Ovary (tissue), 9 donors: ENCODE measurements around the gene UBE2E1. TPM values are rescaled to one million over a fixed set of nuclear protein-coding genes. Genes with fewer than 3 reads are reported as not detected.

ENCODE experiments used
- DNase-seq, 5 donors: peaks; one replicate each; pipeline ENCODE4 v3.0.0-alpha.2; 2019 to 2020
- H3K27ac ChIP-seq, 2 donors: fragments of 200-600 bp; one replicate each; pipeline versions ENCODE4 v1.5.1 to v1.8.0; 2019 to 2022
- H3K27me3 ChIP-seq: fragments of 200-600 bp; one replicate; pipeline ENCODE4 v1.8.0; 2022
- H3K36me3 ChIP-seq: fragments of 200-600 bp; sonication (generic); one replicate; pipeline ENCODE4 v1.5.1; 2019
- H3K4me1 ChIP-seq: one replicate; pipeline ENCODE4 v1.8.1; 2013; ENCODE audit warnings: mild to moderate bottlenecking, moderate library complexity; ENCODE audit not compliant: insufficient read depth
- H3K4me3 ChIP-seq: fragments of 200-600 bp; sonication (generic); one replicate; pipeline ENCODE4 v1.5.1; 2017
- H3K9me3 ChIP-seq, 2 donors: fragments of 200-600 bp in 1 of 2; sonication (generic) in 1 of 2; one replicate each; pipeline versions ENCODE4 v1.5.1 to v1.8.1; 2013 to 2019; ENCODE audit warnings: mild to moderate bottlenecking in 1 of 2, moderate library complexity in 1 of 2
- CTCF ChIP-seq, 3 donors: fragments of 450-650 bp in 2 of 3; fragments of 200-600 bp in 1 of 3; IDR thresholded peaks; one replicate each; pipeline versions ENCODE4 v1.5.1 to v1.8.0; 2016 to 2022; ENCODE audit warnings: antibody characterized with exemption in 3 of 3, mild to moderate bottlenecking in 1 of 3
- EP300 ChIP-seq: sonication (generic); formaldehyde crosslinking; IDR thresholded peaks from one replicate; pipeline ENCODE4 v1.6.1; 2017; ENCODE audit warnings: antibody characterized with exemption
- POLR2A ChIP-seq: fragments of 450-650 bp; IDR thresholded peaks from one replicate; pipeline ENCODE4 v1.6.1; 2017; ENCODE audit warnings: antibody characterized with exemption, mild to moderate bottlenecking, moderate library complexity
- WGBS, 3 donors: extraction: QIAGEN DNeasy Blood & Tissue Kit in 1 of 3; methylation state at CpG; one replicate each; pipeline versions ENCODE4 v1.1.5 to v1.1.7; 2013 to 2017; 5-methylcytosine and 5-hydroxymethylcytosine counted together
- intact Hi-C, 4 donors: fragments of 100-400 bp; cut with DNase I; formaldehyde crosslinking; loops; one replicate each; pipeline versions ENCODE4 v1.11.0 to v1.15.1; 2022 to 2023
- polyA plus RNA-seq, 2 donors: library from polyadenylated mRNA; stranded (reverse); fragments of 200-250 nt in 1 of 2; fragments of 350-450 nt in 1 of 2; fragmentation: Illumina TruSeq in 1 of 2; extraction: RNeasy Lipid Tissue Mini Kit (QIAGEN cat#74804) in 1 of 2; gene quantifications; one replicate each; pipeline ENCODE4 v1.2.3, GENCODE V29; 2013 to 2014
- total RNA-seq, 7 donors: library from RNA; depleted of rRNA in 2 of 7; stranded (reverse); fragments of >200 nt in 2 of 7; fragmentation: NEBNext Ultra II Directional in 3 of 7; extraction: Animal tissue kit (Norgen Biotek cat#: 25700) in 3 of 7; gene quantifications; one replicate each; pipeline versions ENCODE4 v1.1.0 to v1.2.4, GENCODE V29; 2016 to 2023
- donor health status: DM: no; HTN: no; CAD: no; lungs with moderate emphysema.
- donor health status: DM: no; HTN: no; CAD: no.
- donor health status: Bipolar disorder and iron deficiency.
- donor health status: DM: yes; HTN: yes; CAD: no.
- donor health status: DM: no; HTN: no; CAD: no.
- donor health status: DM: yes; HTN: yes; CAD: no.

UBE2E1 gene
- total and polyA plus RNA-seq, 9 donors = 65.2 to 133 (median 76.7) TPM

GRCh38 chr3:23764407-23764806 is 41.3 kb upstream of the UBE2E1 start:
- TF ChIP-seq EP300 (no peak), POLR2A (no peak), CTCF (IDR thresholded peaks at IDR 0.05) (no peak)
- Histone ChIP-seq H3K27me3 (no peaks in the 10 kb centered on the region), H3K36me3 (no peaks in the 10 kb centered on the region), H3K4me3 (no peak overlapping the region), H3K27ac (no peak overlapping the region), H3K4me1 (peaks cover 5% of the 10 kb centered on the region), H3K9me3 (no peaks in the 10 kb centered on the region)
- DNase-seq = no peak
- WGBS, 3 donors = 82 to 95% (median 86%) methylated on average over 1 of the region's 1 CpG
- intact Hi-C loops = no loop called here

DNA sequence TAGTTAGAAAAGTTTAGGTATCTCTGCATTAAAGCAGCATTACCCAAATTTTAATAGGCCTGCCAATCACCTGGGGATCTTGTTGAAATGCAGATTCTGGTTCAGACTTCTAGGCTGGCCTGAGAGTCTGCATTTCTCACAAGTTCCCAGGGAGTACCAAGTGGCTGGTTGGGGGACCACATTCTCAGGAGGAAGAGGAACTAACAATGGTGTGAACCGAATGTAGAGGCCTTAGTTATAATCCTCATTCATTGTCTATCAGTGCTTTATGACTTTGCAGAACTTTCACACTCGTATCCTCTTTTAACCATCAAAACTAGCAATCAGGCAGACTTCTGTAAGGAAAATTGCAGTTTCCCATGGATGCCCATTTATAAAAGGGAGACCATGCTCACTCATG is 38.2 kb upstream of the UBE2E1 start:
- DNase-seq = no peak
- H3K4me3 ChIP-seq = no peak overlapping the region
- H3K4me1 ChIP-seq = no peaks in the 10 kb centered on the region
- no peaks in the 10 kb centered on the region for H3K9me3 ChIP-seq
- intact Hi-C loops = no loop called here
- H3K27ac ChIP-seq = no peak overlapping the region
- H3K36me3 ChIP-seq = no peaks in the 10 kb centered on the region
- 94 to 99% (median 96%) methylated on average over 2 of the region's 2 CpGs for WGBS, 3 donors
- H3K27me3 ChIP-seq = no peaks in the 10 kb centered on the region
- TF ChIP-seq EP300 (no peak), POLR2A (no peak), CTCF (IDR thresholded peaks at IDR 0.05) (no peak)

GRCh38 chr3:23775254-23775909 is 30.4 kb upstream of the UBE2E1 start:
- intact Hi-C loops = no loop called here
- Histone ChIP-seq H3K27me3 (no peaks in the 10 kb centered on the region), H3K9me3 (no peaks in the 10 kb centered on the region), H3K4me1 (no peaks in the 10 kb centered on the region), H3K4me3 (no peak overlapping the region), H3K36me3 (no peaks in the 10 kb centered on the region), H3K27ac (no peak overlapping the region)
- DNase-seq = no peak
- TF ChIP-seq CTCF (IDR thresholded peaks at IDR 0.05) (no peak), POLR2A (no peak), EP300 (no peak)
- WGBS, 3 donors = 90 to 96% (median 91%) methylated on average over 13 of the region's 13 CpGs

DNA sequence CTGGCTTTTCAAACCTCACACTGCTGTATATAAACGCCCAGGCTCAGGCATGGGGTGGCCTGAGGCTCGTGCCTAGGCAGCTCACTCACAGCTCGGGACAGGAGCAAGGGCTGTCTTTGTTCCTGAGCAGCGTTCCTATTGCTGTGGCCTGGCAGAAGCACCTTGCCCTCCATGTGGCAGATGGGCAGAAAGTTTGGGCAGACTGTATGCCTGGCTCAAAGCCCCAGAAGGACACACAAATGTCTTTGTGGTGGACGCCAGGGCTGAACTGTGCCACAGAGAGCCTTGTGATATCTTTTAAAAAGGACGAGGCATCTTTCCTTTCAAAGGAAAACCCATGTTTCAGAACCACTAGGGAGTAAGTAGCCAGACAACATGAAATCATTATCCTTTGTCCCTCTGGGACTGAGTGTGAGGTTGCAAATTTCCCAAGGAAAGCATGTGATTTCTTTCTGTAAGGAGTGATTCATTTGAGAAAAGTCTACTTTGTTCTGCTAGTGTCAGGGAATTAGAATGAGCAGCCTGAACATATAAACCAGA is 29.3 kb upstream of the UBE2E1 start:
- H3K36me3 ChIP-seq = no peaks in the 10 kb centered on the region
- TF ChIP-seq POLR2A (no peak), CTCF (IDR thresholded peaks at IDR 0.05) (no peak), EP300 (no peak)
- H3K27ac ChIP-seq = no peak overlapping the region
- WGBS, 3 donors = 63 to 73% (median 67%) methylated on average over 6 of the region's 6 CpGs
- H3K9me3 ChIP-seq = no peaks in the 10 kb centered on the region
- intact Hi-C loops = no loop called here
- no peak for DNase-seq
- H3K27me3 ChIP-seq = no peaks in the 10 kb centered on the region
- no peaks in the 10 kb centered on the region for H3K4me1 ChIP-seq
- H3K4me3 ChIP-seq = no peak overlapping the region
